ENCODE data around the gene AASDH. TPM values are rescaled to one million over a fixed set of nuclear protein-coding genes. Genes with fewer than 3 reads are reported as not detected.

Gene AASDH
- total RNA-seq, 2 experiments from 2014 or later = 10.2 to 10.6 TPM

GRCh38 chr4:56416349-56416748 lies 29.1 kb upstream of the AASDH start:
- H3K27ac Mint-ChIP-seq = no peak overlapping the region
- ChIA-PET POLR2A (no interaction called here), CTCF (no interaction called here)
- H3K27me3 Mint-ChIP-seq = no peaks in the 10 kb centered on the region
- no peaks in the 10 kb centered on the region for H3K27me3 ChIP-seq (ENCODE audit: control insufficient read depth in 1 of 2, insufficient read depth in 2 of 2, low read length in 2 of 2)
- no peaks in the 10 kb centered on the region for H3K36me3 Mint-ChIP-seq (ENCODE audit: low read depth)
- no peaks in the 10 kb centered on the region for H3K36me3 ChIP-seq (ENCODE audit: insufficient read depth, low read length)
- TF ChIP-seq CTCF (IDR thresholded peaks at IDR 0.05) = no peak
- intact Hi-C loops (cut with DNase I, micrococcal nuclease) = no loop called here
- no peaks in the 10 kb centered on the region for H3K9me3 Mint-ChIP-seq
- peaks cover 5% of the 10 kb centered on the region for H3K4me1 Mint-ChIP-seq (ENCODE audit: low read depth)
- no peak overlapping the region for H3K4me3 ChIP-seq (ENCODE audit: low read length)
- H3K4me3 Mint-ChIP-seq = no peak overlapping the region
- no peak for DNase-seq
- H3K4me1 ChIP-seq (ENCODE audit: insufficient read depth, low read length) = no peaks in the 10 kb centered on the region
- no peak overlapping the region for H3K27ac ChIP-seq (ENCODE audit: low read depth in 1 of 2, low read length in 2 of 2)
- no peaks in the 10 kb centered on the region for H3K9me3 ChIP-seq (ENCODE audit: control insufficient read depth in 1 of 2, insufficient read depth in 1 of 2, low read length in 2 of 2)
- no peak for ATAC-seq (ENCODE audit: poor library complexity)

- DNase-seq = no peak
- H3K27me3 ChIP-seq (ENCODE audit: control insufficient read depth in 1 of 2, insufficient read depth in 2 of 2, low read length in 2 of 2) = no peaks in the 10 kb centered on the region
- no peaks in the 10 kb centered on the region for H3K4me1 ChIP-seq (ENCODE audit: insufficient read depth, low read length)
- CTCF ChIA-PET = no interaction called here
- H3K9me3 ChIP-seq (ENCODE audit: control insufficient read depth in 1 of 2, insufficient read depth in 1 of 2, low read length in 2 of 2) = no peaks in the 10 kb centered on the region
- H3K4me1 Mint-ChIP-seq (ENCODE audit: low read depth) = peaks cover 10% of the 10 kb centered on the region
- no peak overlapping the region for H3K27ac Mint-ChIP-seq
- intact Hi-C loops (cut with DNase I, micrococcal nuclease) = no loop called here
- no peak for ATAC-seq (ENCODE audit: poor library complexity)
- no peaks in the 10 kb centered on the region for H3K27me3 Mint-ChIP-seq
- no peaks in the 10 kb centered on the region for H3K36me3 Mint-ChIP-seq (ENCODE audit: low read depth)
- H3K4me3 Mint-ChIP-seq = no peak overlapping the region
- H3K4me3 ChIP-seq (ENCODE audit: low read length) = no peak overlapping the region
- H3K9me3 Mint-ChIP-seq = no peaks in the 10 kb centered on the region
- POLR2A ChIA-PET = no interaction called here
- no peaks in the 10 kb centered on the region for H3K36me3 ChIP-seq (ENCODE audit: insufficient read depth, low read length)
- H3K27ac ChIP-seq (ENCODE audit: low read depth in 1 of 2, low read length in 2 of 2) = no peak overlapping the region
- no peak for TF ChIP-seq CTCF (IDR thresholded peaks at IDR 0.05)
Observed at GRCh38 chr4:56414135-56414670, 26.9 kb upstream of the AASDH start.

- Mint-ChIP-seq H3K4me1 (ENCODE audit: low read depth) (peaks cover 17% of the 10 kb centered on the region), H3K9me3 (no peaks in the 10 kb centered on the region), H3K27me3 (no peaks in the 10 kb centered on the region), H3K4me3 (no peak overlapping the region), H3K36me3 (ENCODE audit: low read depth) (peaks cover 26% of the 10 kb centered on the region), H3K27ac (no peak overlapping the region)
- Histone ChIP-seq H3K36me3 (ENCODE audit: insufficient read depth, low read length) (peaks cover 10% of the 10 kb centered on the region), H3K27ac (ENCODE audit: low read depth in 1 of 2, low read length in 2 of 2) (no peak overlapping the region), H3K4me1 (ENCODE audit: insufficient read depth, low read length) (no peaks in the 10 kb centered on the region), H3K27me3 (ENCODE audit: control insufficient read depth in 1 of 2, insufficient read depth in 2 of 2, low read length in 2 of 2) (no peaks in the 10 kb centered on the region), H3K4me3 (ENCODE audit: low read length) (no peak overlapping the region), H3K9me3 (ENCODE audit: control insufficient read depth in 1 of 2, insufficient read depth in 1 of 2, low read length in 2 of 2) (no peaks in the 10 kb centered on the region)
- CTCF ChIA-PET = no interaction called here
- no peak for TF ChIP-seq CTCF (IDR thresholded peaks at IDR 0.05)
- ATAC-seq (ENCODE audit: poor library complexity) (no peak), DNase-seq (peak in 1 of 14 experiments; percentile 10)
- intact Hi-C loops (cut with DNase I, micrococcal nuclease) = no loop called here
- POLR2A ChIA-PET = interaction anchor here (1.6 kb wide), 1 partner anchor 23 kb away, joined by 6 read pairs; the partner anchor contains the start of gene AASDH
Observed at GRCh38 chr4:56410247-56411062, 23.2 kb upstream of the AASDH start.
